ENCODE results near the gene ABCG8.

DNA sequence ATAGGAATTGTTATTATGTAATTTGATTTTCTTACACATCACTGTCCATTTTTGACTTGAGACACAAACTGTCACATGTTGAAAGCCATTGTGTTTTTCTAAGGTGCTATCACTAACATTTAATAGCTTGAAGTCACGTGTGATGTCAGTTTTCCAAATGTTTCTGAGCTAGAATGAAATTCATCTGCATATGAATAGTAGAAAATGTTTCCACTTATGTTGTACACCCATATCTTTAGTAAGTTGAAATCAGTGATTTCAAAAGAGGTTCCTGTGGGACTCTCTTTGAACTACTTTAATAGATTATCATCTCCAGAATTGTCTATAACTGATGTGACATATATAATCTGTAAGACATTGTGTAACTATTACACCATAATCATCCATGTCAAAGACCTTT, 27.9 kb upstream of the ABCG8 start:
- TF ChIP-seq, protein P1, sequence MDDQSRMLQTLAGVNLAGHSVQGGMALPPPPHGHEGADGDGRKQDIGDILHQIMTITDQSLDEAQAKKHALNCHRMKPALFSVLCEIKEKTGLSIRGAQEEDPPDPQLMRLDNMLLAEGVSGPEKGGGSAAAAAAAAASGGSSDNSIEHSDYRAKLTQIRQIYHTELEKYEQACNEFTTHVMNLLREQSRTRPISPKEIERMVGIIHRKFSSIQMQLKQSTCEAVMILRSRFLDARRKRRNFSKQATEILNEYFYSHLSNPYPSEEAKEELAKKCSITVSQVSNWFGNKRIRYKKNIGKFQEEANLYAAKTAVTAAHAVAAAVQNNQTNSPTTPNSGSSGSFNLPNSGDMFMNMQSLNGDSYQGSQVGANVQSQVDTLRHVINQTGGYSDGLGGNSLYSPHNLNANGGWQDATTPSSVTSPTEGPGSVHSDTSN (IDR thresholded peaks at IDR 0.05; ENCODE audit: insufficient replicate concordance, low read depth, low read length): no peak
- TF ChIP-seq HCFC1 (IDR thresholded peaks at IDR 0.05; ENCODE audit: low read length): no peak
- no peak for TF ChIP-seq MXI1 (IDR thresholded peaks at IDR 0.05; ENCODE audit: low read depth, low read length)
- TF ChIP-seq, protein P2, sequence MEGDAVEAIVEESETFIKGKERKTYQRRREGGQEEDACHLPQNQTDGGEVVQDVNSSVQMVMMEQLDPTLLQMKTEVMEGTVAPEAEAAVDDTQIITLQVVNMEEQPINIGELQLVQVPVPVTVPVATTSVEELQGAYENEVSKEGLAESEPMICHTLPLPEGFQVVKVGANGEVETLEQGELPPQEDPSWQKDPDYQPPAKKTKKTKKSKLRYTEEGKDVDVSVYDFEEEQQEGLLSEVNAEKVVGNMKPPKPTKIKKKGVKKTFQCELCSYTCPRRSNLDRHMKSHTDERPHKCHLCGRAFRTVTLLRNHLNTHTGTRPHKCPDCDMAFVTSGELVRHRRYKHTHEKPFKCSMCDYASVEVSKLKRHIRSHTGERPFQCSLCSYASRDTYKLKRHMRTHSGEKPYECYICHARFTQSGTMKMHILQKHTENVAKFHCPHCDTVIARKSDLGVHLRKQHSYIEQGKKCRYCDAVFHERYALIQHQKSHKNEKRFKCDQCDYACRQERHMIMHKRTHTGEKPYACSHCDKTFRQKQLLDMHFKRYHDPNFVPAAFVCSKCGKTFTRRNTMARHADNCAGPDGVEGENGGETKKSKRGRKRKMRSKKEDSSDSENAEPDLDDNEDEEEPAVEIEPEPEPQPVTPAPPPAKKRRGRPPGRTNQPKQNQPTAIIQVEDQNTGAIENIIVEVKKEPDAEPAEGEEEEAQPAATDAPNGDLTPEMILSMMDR (IDR thresholded peaks at IDR 0.05 in 2 of 3, conservative IDR thresholded peaks at IDR 0.05 in 1 of 3; ENCODE audit: control insufficient read depth in 2 of 3, extremely low read depth in 1 of 3, insufficient read depth in 1 of 3, low read depth in 3 of 3, low read length in 3 of 3): no peak
- no peak for TF ChIP-seq EZH2 (IDR thresholded peaks at IDR 0.05; ENCODE audit: borderline replicate concordance, control insufficient read depth, low read depth, low read length)
